RCC 7860 (cell line): Measurements from ENCODE around the gene LHX3.

Source experiments
- DNase-seq: peaks from one replicate; pipeline ENCODE4 v3.0.0-alpha.2; 2015; ENCODE audit warnings: low spot score
- FAIRE-seq: peaks from 2 replicates; lab custom pipeline; 2012; peaks lifted over from hg19 to GRCh38; lab: Jason Lieb, UNC

Gene LHX3

DNA sequence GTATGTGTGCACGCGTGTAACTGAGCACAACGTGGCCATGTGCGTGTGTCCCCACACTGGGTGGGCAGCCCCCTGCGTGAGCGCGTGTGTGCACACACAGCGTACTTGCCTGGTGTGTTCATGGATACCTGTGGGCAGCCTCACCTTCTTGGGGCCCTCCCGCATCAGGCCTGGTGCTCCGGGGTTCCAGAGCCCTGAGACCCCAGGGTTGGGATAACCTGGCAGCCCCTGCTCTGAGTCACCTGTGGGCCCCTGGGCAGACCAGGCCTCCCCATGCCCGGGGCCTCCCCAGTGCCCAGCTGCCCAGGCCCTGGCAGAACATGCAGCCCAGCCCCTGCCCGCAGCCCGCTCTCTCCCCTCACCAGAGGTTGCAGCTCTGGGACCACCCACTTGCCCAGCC lies 25.2 kb downstream of the LHX3 start:
- no peak for FAIRE-seq

GRCh38 chr9:136179101-136179616 lies 25.8 kb downstream of the LHX3 start:
- DNase-seq (no peak), FAIRE-seq (no peak)

More for the DNA sequence above, 25.2 kb downstream of the LHX3 start:
- no peak for DNase-seq

DNA sequence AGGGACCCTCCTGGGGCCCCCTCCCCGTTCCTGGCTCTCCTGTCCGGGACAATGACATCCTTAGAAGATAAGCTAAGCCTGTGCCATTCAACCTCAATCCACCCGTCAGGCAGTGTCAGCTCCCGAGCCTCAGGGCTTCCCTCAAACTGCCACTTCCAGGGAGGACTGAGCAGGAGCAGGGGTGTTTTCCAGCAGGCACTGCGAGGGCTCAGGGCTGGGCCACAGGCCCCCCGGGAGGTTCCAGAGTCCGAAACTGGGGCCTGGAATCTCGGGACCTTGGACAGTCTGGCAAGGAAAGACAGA lies 26.2 kb downstream of the LHX3 start:
- FAIRE-seq, result no peak
- DNase-seq, result no peak

DNA sequence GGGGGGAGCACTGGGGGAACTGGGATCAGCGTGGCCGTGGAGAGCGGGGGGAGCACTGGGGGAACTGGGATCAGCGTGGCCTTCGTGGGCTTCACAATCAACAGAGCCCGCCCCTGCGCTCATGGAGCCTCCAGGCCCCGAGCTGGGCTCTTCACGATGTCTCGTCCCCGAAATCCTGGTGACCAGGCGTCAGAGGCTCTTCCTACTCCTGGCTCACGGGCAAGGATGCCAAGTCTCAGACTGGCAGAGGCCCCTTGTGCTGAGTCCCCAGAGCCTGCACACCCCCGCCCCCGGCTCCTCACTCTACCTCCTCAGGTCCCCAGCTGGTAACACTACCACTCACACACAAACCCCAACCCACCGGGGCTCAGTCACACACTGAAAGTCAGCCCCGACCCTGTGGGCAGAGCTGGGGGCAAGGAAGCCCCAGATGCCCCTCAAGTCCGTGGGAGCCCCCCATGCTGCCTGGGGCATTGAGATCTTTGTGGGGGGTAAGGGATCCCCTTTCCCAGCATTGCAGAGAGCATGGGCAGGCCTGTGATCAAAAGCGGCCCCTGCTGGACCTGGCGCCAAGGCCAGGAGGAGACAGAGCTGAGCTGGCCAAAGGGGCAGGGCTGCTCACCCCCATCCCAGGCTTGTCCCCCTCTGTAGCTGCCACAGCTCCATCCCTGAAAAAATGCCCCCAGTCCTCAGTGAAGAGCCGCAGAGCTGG lies 26.7 kb downstream of the LHX3 start:
- DNase-seq (no peak), FAIRE-seq (no peak)

DNA sequence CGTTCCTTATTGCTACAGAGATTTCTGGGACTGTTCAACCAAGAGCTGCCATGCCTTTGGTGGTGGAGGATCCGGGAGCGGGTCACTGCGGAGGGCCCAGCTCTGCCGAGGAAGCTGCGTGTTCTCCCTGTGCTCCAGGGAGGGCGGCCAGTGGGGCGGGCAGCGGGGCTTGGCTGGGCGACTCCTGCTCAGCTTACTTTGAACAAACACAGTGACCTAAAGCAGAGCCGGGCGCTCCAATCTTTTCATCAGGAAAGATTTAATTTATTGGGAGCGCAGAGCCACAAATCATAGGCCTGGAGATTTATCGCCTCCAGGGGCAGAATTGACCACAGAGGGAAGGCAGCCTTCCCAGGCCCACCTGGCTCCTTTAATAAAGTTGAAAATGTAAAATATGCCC lies 27.7 kb downstream of the LHX3 start:
- FAIRE-seq, result no peak
- DNase-seq, result no peak

GRCh38 chr9:136175616-136176197 lies 29.2 kb downstream of the LHX3 start:
- FAIRE-seq, result no peak
- no peak for DNase-seq

GRCh38 chr9:136174779-136175615 lies 29.9 kb downstream of the LHX3 start:
- FAIRE-seq, result no peak

DNA sequence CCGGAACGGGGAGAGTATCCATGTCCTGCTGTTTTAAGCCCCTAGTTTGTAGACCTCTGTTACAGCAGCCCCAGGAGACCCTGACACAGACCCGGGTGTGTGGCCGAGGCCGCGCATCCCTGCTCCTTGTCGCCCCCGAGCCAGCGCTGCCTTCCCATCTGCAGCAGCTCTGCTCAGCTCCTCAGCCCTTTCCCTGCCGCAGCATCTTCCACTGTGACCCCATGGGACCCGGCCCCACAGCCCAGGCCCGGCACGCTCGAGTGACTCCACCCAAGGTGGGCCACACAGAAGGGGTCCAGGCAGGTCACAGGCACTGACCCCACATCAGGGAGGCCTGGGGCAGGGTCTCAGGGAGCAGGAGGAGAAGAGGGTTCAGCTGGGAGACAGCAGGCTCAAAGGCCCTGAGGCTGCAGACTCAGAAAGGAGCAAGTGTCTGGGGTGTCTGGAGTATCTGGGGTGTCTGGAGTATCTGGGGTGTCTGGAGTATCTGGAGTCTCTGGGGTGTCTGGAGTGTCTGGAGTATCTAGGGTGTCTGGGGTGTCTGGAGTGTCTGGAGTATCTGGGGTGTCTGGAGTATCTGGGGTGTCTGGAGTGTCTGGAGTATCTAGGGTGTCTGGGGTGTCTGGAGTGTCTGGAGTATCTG lies 31.2 kb downstream of the LHX3 start:
- DNase-seq (no peak), FAIRE-seq (no peak)

More at GRCh38 chr9:136174779-136175615, 29.9 kb downstream of the LHX3 start:
- no peak for DNase-seq

DNA sequence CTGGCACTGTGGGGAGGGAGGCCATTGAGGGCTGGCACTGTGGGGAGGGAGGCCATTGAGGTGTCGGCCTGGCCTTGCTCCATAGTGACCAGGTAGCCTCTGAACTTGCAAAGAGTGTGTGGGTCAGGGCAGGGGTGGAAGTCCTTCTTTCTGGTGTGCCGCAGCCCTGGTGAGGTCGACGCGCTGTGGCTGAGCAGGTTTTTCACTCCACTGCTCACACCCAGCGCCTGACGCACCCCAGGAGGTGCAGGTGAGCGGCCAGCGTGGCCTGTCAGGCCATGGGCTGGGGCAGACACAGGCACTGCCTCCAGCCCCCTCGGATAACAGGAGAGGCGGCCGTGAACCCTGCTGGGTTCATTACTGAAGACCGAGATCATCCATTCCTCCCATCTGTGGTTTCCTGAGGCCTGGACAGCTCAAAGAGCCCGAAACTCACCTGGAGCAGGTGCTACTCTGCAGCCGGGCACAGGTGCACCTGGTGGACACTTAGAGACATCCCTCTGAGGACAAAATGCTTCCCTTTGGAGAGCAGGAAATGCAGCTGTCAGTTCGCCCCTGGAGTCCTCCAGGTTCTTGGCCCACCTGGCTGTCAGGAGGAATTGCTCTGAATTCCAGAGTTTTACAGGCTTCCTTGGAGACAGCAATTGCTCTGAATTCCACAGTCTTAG lies 32.4 kb downstream of the LHX3 start:
- FAIRE-seq (no peak), DNase-seq (no peak)

GRCh38 chr9:136171801-136172411 lies 33.0 kb downstream of the LHX3 start:
- FAIRE-seq (no peak), DNase-seq (no peak)

- DNase-seq (no peak), FAIRE-seq (no peak)
These were observed 33.7 kb downstream of the LHX3 start for GRCh38 chr9:136171009-136171800.

DNA sequence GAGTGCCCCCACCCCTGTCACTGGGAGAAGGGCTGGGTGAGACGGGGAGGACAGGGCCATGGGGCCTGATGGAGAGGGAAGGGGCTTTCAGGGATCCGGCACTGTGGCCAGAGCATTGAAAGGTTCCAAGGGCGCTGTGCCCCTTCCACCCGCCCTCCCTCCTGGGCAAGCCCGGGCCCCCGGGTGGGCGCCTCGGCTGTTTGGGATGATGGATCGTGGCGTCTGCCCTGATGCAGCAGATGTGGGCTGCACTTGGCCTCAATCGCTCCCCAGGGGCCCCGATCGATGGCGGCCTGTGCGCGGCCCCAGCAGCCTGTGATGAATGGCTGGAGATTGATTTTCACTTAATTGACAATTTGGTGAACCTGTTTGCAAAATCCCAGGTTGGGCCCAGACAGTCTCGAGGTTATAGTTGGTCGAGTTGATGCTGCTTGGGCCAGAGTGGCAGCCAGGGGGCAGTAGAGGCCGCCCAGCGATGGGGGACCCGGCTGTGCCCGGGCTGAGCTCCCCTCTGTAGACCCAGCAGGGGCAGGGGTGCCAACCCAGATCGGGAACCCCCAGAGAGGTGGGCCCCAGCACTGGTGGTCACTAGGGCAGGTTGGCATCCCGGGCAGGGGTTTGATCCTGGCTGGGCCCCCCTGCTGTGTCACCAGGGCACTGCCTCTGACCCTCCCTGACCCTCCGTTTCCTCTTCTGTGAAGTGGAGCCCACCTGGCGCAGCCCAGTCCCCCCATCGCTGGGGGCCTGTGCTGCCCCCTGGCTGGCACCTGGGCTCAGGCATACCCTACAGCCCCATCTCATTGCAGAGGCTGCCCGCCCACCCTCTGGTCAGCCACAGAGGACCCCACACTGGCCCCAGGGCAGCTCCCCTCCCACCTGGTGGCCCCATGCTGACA lies 34.7 kb downstream of the LHX3 start:
- FAIRE-seq (no peak), DNase-seq (no peak)

- DNase-seq, result no peak
- no peak for FAIRE-seq
These were observed 35.4 kb downstream of the LHX3 start for GRCh38 chr9:136169495-136169894.

GRCh38 chr9:136163248-136163850 lies 41.6 kb downstream of the LHX3 start:
- FAIRE-seq (no peak), DNase-seq (no peak)

- no peak for FAIRE-seq
These were observed 43.8 kb downstream of the LHX3 start for GRCh38 chr9:136160995-136161610.

DNA sequence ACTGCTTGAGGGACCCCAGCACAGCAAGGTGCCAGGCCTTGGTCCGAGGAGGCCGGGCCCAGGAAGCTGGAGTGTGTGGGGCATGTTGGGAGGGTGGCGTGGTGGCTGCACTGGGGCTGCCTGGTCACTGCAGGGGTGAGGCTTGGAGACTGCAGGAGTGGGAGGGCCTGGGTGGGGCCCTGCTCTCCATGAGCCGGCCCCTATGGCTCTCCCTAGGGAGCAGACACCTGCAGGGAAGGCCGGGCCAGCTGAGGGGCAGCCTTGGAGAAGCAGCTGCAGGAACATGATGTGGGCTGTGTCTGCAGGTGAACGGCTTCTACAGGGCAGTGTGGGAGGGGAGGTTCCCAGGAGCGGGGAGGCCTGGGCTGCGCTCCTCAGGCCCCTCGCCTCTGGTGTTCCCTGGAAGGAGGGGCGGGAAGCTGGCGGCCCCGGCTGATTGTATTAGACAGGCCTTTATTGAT lies 44.5 kb downstream of the LHX3 start:
- DNase-seq, result no peak
- no peak for FAIRE-seq

More at GRCh38 chr9:136160995-136161610, 43.8 kb downstream of the LHX3 start:
- no peak for DNase-seq

DNA sequence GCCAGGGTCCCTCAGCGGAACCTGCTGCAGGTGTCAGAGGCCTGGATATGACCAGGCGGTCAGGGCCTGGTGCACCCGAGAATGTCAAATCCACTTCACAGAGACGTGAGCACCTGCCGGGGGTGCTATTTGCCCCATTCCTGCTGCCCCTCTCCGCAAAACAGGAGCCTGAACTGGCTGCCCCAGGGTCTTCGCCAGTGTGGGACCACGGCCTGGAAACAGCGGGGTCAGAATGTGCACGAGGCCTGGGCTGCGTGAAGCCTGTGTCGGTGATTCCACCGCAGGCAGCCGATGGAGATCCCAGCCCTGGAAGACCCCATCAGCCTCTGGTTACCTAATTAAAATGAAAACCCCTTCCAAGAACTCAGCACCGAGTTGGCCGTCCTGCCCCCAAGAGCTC lies 45.1 kb downstream of the LHX3 start:
- DNase-seq, result no peak
- no peak for FAIRE-seq
